GM11168 (cell line): ENCODE data around the gene PLA1A.
"Not testable (repeated sequence)": the region's sequence is repeated elsewhere in the genome, so short reads cannot be mapped to it uniquely, and the experiment has no call there.

Source experiments
- in situ Hi-C: fragments of 300-500 bp; cut with MboI; formaldehyde crosslinking; loops from one replicate; pipeline ENCODE4 v1.12.0; 2022; ENCODE audit warnings: low sequenced_read_pairs; ENCODE audit not compliant: unreplicated experiment

The PLA1A gene

DNA sequence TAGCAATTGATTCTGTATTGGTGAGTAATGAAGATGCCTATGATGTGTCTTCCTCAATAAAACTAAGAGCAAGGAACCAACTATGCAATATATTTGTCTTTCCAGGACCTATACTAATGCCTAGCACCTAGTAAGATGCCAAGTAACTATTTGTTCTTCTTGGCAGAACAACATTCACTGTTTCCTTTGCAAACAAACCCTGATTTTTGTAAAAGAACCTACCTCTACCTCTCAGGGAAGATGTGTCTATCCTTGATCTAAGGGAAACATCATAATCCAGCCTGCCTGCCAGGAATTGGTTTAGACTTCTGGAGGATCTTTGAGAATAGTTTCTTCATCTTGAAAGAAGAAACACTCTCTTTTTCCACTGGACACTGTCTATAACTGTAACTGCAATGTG, 22.2 kb upstream of the PLA1A start:
- in situ Hi-C loops = no loop called here

DNA sequence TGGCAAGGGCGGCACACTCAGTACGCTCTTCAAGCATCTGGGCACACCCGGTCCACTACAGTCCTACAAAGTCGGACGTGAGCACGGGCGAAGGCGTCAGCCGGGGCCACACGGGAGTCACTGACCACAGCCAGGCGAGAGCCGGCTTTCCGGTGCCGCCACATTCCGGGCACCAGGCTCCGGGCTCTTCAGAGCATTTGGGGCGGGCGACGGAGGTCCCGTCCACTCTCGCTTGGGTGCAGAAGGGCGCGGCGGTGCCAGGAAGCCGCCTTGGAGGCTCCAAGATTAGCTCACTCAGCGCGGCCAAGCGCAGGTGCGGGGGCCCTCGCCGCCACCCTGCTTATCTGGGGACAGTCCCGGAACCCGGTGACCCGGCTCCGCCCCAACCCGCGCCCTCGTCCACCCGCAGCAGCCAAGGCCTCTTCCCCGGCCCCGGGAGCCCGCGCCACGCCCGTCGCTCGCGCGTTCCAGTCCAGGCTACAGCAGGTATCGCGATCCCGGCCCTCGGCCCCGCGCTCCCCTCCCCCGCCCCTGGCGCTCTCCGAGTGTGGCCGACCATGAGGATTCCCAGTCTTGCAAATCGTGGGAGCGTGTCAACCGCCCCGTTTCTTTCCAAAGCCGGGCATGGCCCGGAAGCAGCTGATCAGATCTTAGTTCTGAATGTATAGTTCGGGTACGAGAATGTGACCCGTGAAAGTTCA, 18.2 kb upstream of the PLA1A start, which contains the start of gene ADPRH:
Gene ADPRH, plus strand, starts transcription at position 127 of the 701 bp plus-strand sequence. CDS start 2,678 bp downstream, outside the sequence.
- in situ Hi-C loops = no loop called here

DNA sequence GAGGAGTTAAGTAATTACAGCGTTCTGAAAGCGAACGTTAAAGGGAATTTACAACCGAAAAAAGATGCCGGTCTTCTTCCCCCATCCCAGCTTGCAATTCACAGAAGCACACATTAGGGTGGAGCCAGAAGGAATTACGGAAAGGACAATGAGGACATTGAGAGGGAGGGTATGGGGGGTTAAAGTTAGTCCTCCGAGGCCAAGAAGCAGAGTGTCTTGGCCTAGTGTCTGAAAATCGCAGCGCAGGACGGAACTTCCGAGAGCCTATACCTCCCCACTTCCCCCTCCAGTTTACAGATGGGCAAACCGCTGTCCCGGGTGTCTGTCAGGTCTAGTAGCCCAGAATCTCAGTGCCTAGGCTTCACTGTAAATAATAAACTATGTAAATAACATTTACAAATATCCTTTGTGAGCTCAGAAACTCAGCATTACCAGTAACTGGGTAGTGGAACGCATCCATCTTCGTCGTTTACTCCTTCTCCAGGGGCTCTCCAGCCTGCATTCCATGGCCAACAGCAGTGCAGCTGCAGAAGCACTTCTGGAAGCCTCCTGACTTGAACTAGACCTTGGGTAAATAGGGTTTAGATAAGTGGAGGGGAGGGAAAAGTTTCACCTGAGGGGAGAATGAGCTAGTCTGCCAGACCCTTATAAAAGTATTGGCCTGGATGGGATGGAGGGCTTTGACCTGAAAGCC, 17.5 kb upstream of the PLA1A start:
- in situ Hi-C loops = no loop called here

DNA sequence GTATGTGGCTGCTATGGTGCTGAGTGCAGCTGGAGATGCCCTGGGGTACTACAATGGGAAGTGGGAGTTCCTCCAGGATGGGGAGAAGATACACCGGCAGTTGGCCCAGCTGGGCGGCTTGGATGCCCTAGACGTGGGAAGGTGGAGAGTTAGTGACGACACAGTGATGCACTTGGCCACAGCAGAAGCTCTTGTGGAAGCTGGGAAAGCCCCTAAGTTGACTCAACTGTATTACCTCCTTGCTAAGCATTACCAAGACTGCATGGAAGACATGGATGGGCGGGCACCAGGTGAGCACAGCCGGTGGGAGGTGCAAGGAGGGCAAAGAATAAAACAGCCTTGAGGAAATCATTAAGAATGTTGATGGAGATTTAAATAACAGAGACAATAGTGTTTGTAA, 15.5 kb upstream of the PLA1A start:
- in situ Hi-C loops = no loop called here

DNA sequence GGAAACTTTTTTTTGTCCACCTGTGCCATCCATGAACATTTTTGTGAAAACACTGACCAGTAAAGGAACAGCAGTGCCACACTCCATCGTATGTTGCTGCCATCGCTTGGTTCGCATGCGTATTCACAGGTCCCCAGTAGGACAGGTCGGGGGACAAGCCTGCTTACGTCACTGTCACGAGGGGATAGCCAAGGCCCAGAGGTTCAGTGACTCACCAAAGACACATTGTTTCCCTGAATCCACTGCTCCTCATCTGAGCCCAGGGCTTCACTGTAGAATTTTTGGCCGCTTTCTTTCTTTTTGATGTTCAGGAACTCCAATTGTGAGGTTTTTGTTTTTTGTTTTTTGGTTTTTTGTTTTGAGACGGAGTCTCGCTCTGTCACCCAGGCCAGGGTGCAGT, 12.5 kb upstream of the PLA1A start:
- in situ Hi-C loops = no loop called here

DNA sequence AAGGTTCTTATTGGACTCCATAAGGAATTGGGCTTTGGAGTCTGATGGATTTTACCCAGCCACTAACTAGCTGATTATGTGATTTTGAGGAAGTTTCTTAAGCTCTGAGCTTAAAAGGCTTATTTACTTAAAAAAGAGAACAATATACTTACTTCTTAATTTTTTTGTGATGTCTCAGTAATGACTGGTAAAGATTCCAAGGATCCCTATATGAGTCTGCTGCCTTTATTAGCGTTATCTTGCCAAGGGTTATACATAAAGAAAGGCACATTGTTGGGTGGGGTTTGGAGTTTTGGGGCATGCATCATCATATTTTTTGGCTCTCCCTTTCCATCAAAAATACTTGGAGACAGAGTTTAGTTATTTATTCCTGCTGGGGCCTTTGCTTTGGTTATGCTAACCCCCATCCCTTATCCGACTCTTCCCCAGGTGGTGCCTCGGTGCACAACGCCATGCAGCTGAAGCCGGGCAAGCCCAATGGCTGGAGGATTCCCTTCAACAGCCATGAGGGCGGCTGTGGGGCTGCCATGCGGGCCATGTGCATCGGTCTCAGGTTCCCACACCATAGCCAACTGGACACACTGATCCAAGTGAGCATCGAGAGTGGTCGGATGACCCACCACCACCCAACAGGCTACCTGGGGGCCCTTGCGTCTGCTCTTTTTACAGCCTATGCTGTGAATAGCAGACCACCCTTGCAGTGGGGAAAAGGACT, 11.7 kb upstream of the PLA1A start:
- in situ Hi-C loops = no loop called here

DNA sequence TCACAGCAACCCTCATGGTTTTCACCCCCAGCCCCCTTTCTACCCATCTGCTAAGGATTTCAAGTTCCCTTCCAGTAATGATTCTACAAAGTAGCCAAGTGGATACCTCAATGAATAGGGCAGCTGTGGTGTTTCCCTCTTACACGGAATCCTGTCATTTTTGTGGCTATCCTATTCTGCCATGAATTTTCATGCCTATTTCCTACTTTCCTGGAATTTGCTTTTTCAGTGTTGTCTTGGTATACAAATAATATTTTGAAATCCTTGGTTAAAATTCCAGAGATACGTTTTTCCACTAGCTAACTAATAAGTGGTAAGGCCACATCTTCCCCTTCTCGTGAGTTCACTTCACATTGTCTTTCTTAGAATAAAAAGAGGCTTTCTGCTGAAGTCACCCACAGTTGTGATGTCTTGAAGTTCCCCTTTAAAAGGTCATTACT, 10.9 kb upstream of the PLA1A start:
- in situ Hi-C loops = no loop called here

DNA sequence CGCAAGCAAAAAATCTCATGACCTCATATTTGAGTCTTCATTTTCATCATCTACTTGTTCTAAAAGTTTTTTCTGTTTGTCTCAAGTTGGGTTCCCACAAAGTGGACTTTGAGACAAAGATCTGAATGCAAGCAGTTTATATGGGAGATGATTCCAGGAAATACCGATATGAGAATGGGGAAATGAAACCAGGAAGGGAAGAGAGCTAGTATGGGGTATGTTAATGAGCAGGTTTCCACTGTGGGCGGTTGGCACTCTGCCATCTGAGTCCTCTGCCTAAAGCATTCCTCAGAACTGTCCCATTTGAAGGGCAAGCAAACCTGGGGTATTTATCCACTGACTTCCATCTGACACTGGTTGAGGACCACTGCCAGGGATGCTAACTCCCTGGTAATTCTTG, 9.6 kb upstream of the PLA1A start:
- in situ Hi-C loops = no loop called here

DNA sequence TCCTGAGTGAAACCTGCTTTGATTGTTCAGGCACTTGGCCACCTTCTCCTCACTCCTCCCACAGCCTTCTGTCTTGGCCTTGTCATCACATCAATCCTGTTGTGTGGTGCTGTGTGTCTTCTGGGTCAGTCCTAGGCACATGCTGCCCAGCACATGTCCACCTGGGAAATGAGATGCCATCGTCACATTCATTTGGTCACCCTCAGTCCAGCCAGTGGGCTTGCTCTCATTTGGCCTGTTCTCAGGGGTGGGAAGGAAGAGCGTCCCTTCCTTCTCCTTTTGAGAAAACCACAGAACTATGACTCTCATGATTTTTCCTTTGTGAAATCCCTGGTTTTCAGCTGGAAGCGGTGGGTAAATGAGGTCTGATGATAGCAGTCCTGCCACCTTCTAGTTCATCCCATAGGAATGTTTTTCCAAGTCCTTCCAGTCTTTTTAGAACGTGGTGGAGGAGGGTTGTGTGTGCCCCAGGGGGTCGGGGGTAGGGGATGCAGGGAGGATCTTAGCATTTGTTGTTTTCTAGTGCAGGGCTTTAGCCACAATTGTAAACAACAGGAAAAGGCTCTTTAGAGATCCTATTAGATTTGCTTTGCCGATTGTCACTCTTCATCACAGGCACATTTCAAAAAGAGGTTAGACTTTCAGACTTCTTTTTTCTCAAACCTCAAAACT, 8.4 kb upstream of the PLA1A start:
- in situ Hi-C loops = no loop called here

DNA sequence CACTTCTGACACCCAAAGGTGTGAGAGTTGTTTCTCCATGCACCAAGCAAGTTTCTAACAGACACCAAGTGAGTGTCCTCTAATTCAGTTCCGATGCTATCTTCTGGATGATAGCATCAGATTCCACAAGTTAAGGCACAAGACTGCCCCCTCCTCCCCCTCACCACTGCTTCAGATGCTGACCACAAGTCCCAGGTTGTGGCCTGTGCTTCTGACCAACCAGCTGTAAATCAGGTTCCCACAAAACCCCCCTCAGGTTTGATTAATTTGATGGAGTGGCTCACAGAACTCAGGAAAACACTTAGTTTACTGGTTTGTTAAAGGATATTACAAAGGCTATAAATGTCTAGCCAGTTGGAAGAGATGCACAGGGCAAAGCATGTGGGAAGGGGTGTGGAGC, 7.0 kb upstream of the PLA1A start:
- in situ Hi-C loops = no loop called here

DNA sequence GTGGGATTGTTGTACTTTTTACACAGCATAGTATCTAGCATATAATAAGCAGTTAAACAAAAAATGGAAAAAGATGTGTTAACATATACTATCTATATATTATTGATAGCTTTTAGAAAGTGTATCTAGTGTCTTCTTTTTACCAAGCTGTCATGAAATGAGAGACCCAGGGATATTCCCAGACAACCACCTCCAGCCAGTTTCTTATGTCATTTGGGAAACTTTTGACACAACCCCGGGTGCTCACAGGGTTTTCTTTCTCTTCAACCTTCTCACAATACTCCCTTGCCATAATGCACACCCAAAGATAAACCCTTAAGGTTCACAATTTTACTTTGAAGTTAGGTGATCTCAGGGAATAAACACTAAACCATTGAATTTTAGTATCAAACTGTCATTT, 4.8 kb upstream of the PLA1A start:
- in situ Hi-C loops = no loop called here

DNA sequence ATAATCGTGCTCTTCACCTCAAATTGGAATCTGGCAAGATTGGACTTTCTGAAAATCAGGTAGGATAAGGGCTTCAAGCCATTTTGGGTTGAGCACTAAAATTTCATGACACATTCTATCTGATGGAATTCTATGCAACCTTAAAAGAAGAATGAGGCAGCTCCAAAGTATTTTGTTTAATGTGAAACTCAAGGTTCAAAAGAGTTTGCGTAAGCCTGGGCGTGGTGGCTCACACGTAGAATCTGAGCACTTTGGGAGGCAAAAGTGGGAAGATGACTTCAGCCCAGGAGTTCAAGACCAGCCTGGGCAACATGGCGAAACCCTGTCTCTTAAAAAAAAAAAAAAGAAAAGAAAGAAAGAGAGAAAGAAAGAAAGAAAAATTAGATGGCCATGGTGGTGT, 3.6 kb upstream of the PLA1A start:
- in situ Hi-C loops = no loop called here

DNA sequence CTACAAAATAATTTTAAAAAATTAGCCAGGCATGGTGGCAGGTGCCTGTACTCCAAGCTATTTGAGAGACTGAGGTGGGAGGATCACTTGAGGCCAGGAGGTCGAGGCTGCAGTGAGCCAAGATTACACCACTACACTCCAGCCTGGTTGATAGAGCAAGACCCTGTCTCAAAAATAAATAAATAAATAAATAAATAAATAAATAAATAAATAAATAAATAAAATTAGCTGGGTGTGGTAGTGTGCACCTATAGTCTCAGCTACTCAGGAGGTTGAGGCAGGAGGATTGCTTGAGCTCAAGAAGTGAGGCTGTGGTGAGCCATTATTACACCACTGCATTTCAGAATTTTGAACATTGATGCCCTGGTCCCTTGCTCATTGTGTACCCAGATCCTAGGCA, 2.8 kb upstream of the PLA1A start:
- in situ Hi-C loops = not testable (repeated sequence)

DNA sequence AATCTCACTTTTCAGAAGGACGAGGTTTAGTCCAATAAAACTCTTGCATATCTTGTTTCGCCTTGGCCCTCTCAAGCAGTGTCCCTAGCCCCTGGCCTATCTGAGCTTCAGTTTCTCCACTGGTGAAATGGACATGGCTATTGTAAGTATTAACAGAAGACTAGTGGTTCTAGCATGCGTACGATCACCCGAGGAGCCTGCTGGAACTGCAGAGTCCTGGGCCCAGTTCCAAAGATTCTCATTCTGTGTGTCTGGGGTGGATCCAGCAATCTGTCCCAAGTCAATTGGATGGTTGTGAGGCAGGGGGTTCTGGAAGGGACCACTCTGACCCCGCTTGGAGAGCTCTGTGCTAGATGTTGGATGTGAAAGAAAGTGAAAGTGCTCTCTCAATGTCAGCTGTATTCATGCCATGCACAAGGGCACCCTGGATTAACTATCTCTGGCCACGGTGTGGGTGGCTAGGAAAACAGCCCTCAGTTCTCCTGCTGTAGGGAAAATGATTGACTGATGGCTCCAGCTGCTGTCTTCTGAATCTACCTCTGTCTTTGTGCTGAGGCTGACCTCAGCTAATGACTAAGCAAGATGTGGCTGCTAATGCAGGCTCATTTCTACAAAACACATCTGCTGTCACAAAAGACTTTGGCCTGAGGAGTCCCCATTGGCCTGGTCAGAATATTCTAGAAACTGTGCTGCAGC, 1.9 kb upstream of the PLA1A start:
- in situ Hi-C loops = no loop called here

DNA sequence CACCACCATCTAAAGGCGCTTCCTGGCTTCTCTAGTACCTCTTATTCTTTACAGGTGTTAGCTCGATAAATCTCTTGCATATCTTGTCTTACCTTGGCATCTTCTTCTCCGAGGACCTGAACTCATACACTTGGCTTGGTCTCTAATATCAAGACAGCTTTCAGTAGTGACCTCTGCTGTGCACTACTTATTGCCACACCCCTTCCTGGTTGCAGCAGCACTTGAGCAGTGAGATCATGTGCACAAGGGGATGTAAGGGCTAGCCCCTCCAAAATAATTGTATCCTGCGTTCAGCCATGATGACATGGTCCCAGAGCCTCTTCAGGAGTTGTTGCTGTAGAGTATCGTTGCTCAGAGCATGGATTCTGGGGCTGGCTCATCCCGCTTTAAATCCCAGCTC, 1.3 kb upstream of the PLA1A start:
- in situ Hi-C loops = no loop called here

DNA sequence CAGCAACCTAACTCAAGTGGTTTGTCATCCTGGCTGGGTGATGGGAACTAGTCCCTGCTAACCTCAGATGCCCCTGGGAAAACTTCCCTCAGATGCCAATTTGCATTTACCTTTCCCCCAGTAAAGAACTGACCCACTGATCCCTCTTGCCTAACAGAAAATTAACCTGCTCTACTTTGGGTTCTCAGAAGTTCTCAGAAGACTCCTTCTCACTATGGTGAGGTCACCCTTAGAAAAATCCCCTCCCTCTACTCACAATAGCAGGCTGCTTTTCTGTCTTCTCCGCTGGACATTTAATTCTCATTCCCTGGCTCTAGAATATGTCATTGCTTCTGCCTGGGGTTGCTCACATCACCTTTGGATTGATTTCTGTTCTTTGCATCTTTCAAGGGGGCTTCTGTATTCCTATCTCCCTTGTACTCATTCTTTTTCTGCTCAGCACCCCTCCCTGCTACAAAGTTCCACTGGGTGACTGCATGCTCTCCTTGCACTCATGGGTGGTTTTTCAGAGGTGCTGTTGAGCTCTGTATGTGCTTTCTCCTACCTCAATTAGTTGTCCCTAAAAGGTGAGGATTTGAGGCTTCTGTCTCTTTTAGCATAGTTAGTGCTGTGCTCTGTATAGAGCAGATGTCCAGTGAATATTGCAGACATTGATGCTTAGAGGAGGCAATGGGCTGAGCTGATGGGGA, 869 bp downstream of the PLA1A start:
- in situ Hi-C loops = no loop called here

DNA sequence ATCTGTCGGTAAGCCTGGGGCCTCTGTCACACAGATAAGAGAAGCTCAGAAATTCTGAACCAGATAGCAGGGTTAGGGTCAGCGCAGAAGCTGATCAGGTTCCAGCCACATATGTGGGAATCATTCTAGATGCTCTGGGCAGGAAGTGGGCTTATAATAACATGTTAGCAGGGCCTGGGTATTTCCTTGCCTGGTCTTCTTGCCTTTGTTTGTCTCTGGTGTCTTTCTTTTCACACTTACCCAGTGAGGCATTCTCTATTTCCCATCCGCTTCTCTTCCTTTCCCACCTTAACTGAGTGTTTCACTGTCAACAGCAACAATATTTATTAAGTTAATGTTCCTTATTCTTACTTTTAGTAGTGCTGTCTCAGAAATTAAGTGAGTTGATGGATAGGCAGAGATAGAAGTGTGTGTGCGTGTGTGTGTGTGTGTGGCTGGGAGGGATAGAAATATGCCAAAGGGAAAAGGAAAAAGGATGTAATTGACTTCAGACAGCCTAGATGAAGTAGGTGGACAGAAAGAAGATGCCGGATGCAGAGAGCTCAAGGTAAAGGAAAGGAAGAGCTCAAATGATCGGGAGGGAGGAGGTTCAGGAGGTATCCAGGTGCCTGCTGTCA, 2.0 kb downstream of the PLA1A start:
- in situ Hi-C loops = no loop called here

DNA sequence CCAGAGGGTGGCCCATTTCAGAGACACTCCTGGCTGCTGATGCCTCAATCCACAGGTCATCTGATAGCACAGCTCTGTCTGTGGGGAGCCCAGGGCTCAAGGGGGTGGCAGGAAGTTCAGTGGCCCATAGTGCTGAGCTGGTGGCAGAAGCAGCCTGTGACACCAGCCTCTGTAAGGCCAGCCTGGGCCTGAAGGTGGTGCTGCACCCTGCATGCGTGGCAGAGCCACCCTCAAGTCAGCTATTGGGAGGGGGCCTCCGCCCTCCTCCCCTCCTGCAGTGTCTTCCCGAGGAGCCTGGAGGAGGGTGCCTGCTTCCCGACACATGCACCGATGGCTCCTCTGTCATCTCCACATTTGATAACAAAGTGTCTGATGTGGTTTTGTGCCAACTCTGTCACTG, 3.0 kb downstream of the PLA1A start:
- in situ Hi-C loops = no loop called here

DNA sequence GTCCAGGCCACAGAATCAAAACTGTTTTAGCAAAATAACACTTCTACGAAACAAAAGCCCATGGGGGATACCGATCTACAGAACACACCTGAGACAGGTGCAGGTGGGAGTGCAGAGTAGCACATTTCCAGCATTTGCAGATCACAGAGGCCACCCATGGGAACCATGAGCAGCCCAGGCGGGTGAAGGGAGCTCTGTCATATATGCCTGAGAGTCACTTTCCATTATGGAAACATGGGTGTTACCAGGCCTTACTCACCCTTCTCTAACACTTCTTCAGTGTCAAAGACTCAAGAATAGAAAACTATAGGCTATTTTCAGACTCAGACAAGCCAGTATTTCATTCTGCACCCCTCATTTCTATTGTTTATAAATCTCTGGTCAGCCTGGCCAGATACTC, 3.5 kb downstream of the PLA1A start:
- in situ Hi-C loops = no loop called here
